GM10248 (cell line): ENCODE measurements around the gene WDR70.

Source experiments
- CTCF ChIA-PET: fragments of 300-600 bp; sonication (Branson Sonifier 250); formaldehyde crosslinking; extraction: SDS; loops from one replicate; lab custom pipeline; 2021; ENCODE audit warnings: antibody characterized with exemption; lab: Yijun Ruan, JAX
- POLR2A ChIA-PET: fragments of 350-650 bp; sonication (Branson Sonifier 250); formaldehyde crosslinking; extraction: SDS; loops from one replicate; lab custom pipeline; 2020; ENCODE audit warnings: antibody characterized with exemption; lab: Yijun Ruan, JAX
- DNase-seq: peaks from one replicate; pipeline ENCODE4 v3.0.0; 2012; ENCODE audit errors: extremely low spot score
- CTCF ChIP-seq: IDR thresholded peaks from 2 replicates; pipeline ENCODE4 v1.5.1; 2012; ENCODE audit warnings: mild to moderate bottlenecking, low read depth; ENCODE audit errors: extremely low read depth, missing control alignments, control extremely low read depth

The WDR70 gene

GRCh38 chr5:37709020-37709419 lies 329.9 kb downstream of the WDR70 start:
- DNase-seq: no peak
- ChIA-PET POLR2A (no interaction called here), CTCF (interaction anchor here (0.8 to 1.0 kb wide), 2 partner anchors 12 to 16 kb away, joined by 3 read pairs; no protein-coding TSS in a partner anchor)
- TF ChIP-seq CTCF: no peak

GRCh38 chr5:37710965-37711364 lies 331.8 kb downstream of the WDR70 start:
- no peak for DNase-seq
- TF ChIP-seq CTCF: no peak
- CTCF ChIA-PET: interaction anchor here (0.6 to 1.4 kb wide), 4 partner anchors 9 to 55 kb away, joined by 3 read pairs; no protein-coding TSS in a partner anchor
- POLR2A ChIA-PET: no interaction called here

- no peak for DNase-seq
- TF ChIP-seq CTCF: no peak
- POLR2A ChIA-PET: no interaction called here
- CTCF ChIA-PET: interaction anchor here (1.2 to 2.0 kb wide), 2 partner anchors 9 to 10 kb away, joined by 5 to 12 read pairs; no protein-coding TSS in a partner anchor
Measured at GRCh38 chr5:37712750-37713149, 333.6 kb downstream of the WDR70 start.

GRCh38 chr5:37714756-37715155 lies 335.6 kb downstream of the WDR70 start:
- CTCF ChIA-PET: no interaction called here
- POLR2A ChIA-PET: no interaction called here
- TF ChIP-seq CTCF: no peak

GRCh38 chr5:37715361-37715760 lies 336.2 kb downstream of the WDR70 start:
- TF ChIP-seq CTCF: no peak
- ChIA-PET CTCF (no interaction called here), POLR2A (no interaction called here)
- no peak for DNase-seq

More at GRCh38 chr5:37714756-37715155, 335.6 kb downstream of the WDR70 start:
- no peak for DNase-seq

- ChIA-PET POLR2A (no interaction called here), CTCF (no interaction called here)
- DNase-seq: no peak
- no peak for TF ChIP-seq CTCF
Measured at GRCh38 chr5:37715992-37716391, 336.9 kb downstream of the WDR70 start.

- TF ChIP-seq CTCF: no peak
- CTCF ChIA-PET: interaction anchor here (1.3 kb wide), 1 partner anchor 16 kb away, joined by 3 read pairs; no protein-coding TSS in a partner anchor
- POLR2A ChIA-PET: no interaction called here
- DNase-seq: no peak
Measured at GRCh38 chr5:37716405-37716804, 337.3 kb downstream of the WDR70 start.
